ENCODE results near the gene RYR2. TPM values are rescaled to one million over a fixed set of nuclear protein-coding genes. Genes with fewer than 3 reads are reported as not detected.
A peak's percentile ranks its signal among the peaks of the same experiment; 100 is the strongest.

RYR2 gene
- total RNA-seq, 1 experiment from 2014 or later, result 4.7 TPM

DNA sequence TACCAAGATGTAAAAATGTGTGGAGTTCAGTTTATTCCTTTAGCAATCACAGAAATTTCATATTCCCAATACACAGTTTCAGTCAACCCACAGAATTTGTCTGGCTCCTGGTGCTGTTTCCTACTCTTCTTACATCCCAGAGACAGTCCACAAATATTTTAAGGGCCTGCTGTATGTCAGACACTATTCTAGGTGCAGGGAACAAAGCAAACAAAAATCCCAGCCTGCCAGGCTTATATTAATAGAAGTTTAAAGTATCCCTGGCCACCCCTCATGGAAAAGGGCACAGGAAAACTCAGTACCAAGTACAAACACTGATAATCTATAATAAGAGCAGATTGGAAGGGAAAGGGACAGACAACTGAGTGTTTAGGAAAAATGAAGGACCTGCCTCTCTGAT, 653.9 kb downstream of the RYR2 start:
- DNase-seq (ENCODE audit: extremely low read depth, low read depth), result no peak

DNA sequence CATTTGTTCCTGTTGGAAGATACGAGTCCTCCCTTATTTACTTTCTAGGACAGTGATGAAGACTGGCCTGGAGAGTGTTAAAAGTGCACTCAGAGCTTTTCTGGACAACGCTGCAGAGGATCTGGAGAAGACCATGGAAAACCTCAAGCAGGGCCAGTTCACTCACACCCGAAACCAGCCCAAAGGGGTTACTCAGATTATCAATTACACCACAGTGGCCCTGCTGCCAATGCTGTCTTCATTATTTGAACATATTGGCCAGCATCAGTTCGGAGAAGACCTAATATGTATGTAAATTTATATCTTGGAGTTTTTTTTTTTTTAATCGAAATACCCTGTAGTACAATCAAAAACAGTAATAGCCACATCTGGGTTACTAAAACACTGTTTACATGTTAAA, 658.2 kb downstream of the RYR2 start:
- DNase-seq (ENCODE audit: extremely low read depth, low read depth), result no peak

DNA sequence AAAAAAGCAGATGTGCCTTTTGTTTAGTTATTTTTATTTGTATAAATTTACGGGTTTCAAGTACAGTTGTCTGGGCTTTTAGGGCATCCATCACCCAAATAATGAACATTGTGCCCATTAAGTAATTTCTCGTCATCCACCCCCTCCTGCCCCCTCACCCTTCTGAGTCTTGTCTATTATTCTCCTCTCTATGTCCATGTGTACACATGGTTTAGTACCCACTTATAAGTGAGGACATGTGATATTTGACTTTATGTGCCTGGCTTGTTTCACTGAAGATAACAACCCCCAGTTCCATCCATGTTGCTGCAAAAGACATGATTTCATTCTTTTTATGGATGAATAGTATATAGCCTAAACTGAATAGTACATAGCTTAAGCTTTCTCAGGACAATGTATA, 659.5 kb downstream of the RYR2 start:
- DNase-seq (ENCODE audit: extremely low read depth, low read depth), result no peak

DNA sequence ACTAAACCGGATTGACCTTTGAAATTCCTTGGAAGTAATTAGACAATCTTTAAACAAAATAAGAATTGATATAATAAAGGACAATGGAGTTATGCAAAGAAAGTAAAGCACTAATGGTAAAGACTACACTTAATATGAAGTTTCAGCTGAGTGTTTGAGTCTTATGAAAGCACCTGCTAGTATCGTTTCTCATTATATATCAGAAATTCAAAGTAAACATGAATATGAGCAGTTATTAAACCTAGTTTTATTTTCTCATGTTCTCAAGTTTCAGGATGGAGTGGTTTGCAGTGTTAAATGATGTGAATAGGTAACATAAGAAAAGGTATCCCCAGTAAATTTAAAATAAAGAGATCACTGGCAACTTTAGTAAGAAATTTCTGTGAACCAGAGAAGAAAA, 660.2 kb downstream of the RYR2 start:
- no peak for DNase-seq (ENCODE audit: extremely low read depth, low read depth)

DNA sequence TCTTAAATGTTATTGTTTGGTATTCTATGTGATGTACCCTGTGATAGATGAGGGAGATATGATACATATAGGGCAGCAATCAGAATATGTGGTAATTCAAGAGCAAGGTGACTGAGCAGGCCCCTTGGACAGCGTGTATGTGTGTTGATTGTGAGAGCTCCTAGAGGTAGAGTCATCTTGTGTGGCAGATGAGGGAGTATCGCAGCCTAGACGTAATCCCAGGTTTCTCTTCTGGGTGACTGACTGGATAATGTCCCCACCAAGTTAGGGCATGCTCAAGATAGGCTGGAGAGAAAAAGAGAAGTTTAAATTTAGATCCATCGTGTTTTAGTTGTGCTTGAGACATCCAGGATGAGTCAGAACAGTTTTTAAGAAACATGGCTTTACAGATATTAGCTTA, 663.5 kb downstream of the RYR2 start:
- no peak for DNase-seq (ENCODE audit: extremely low read depth, low read depth)

DNA sequence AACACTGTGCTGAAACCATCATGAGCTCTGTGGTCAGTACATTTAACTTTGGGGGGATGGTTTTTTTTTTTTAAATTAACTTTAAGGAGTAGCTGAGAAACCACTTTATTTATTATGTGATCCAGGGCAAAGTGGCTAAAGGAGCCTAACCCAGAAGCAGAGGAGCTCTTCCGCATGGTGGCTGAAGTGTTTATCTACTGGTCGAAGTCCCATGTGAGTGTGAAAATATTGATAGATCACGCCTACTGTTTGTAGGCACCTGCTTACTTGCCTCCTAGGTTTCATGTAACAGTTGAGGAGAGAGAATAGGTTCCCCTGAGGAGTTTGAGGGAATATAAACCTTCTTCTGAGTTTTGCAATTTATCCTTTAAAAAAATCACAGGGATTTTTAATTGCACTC, 667.4 kb downstream of the RYR2 start:
- no peak for DNase-seq (ENCODE audit: extremely low read depth, low read depth)

DNA sequence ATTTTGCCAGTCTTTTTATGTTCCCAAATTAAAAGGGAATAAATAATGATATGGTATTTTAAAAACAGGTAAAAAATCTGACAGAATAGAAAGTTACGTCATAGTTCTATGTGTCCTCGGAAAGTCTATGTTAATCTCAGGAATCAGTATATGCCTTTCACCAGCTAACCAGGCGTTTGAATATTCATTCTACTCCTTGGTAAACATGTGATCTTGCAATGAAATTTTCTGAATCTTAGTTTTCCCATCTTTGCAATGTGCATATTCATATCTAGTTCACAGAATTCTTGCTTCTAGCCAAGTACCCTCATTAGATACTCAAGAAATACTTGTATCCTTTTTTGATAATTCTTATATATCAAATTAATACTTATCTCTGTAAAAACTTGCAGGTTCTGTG, 669.3 kb downstream of the RYR2 start:
- DNase-seq (ENCODE audit: extremely low read depth, low read depth), result no peak

DNA sequence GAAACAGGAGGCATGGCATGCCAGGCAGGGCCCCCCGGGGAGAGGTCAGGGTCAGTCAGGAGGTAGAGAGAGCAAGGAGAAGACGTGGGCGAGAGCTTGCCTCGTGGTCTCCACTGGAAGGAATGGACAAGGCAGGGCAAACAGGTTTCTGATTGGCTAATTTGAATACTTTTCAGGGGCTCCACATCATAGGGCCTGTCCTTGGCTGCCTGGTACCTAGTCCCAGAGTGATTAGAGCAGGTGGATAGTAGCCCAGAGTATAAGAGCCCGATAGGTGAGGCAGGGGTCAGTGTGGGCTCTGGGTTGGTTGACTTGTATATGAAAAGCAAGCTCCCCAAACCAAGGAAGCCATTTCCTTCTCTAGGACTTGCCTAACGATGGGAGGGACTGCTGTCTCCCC, 670.1 kb downstream of the RYR2 start:
- DNase-seq (ENCODE audit: extremely low read depth, low read depth), result no peak

DNA sequence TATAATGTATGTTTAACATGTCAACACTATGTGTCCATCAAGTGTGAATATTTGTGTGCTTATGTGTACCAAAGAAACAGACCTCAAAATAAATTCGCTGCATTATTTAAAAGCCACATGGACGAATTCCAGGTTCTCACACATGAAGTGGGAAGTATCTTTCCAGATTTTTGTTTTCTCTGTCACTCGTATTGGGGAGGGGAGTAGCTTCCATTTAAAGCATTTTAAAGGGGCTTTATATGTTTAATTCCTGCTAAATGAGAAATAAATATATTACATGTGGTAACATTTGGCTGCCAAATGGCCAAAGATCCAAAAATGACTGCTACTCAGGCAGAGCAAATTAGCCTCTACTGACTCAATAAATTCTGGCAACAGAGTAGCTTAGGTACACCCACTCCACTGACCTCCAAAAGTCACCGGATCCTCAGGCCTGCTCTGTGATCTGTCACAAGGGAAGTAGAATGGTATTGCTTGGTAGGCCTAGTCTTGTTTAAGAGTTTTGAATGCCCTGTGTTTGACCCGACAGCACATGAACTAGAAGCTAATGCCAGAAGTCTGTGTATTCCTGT, 670.7 kb downstream of the RYR2 start:
- no peak for DNase-seq (ENCODE audit: extremely low read depth, low read depth)

DNA sequence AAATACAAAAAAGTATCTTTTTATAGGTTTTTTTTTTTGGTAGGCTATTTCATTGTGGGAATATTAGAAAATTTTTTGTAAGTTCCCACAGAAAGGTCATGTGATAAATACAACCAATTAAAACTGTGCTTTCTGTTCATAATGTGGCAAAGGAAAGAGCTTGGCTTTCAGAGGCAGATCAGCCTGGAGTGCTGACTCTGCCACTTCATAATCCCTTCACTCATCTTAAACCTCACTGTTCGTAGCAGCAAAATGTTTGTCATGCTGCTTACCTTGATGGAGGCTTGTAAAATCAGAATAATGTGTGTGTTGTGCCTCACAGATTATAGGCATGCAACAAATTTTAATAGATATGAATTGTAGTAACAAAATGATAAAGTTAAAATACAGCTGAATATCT, 671.9 kb downstream of the RYR2 start:
- DNase-seq (ENCODE audit: extremely low read depth, low read depth), result no peak

DNA sequence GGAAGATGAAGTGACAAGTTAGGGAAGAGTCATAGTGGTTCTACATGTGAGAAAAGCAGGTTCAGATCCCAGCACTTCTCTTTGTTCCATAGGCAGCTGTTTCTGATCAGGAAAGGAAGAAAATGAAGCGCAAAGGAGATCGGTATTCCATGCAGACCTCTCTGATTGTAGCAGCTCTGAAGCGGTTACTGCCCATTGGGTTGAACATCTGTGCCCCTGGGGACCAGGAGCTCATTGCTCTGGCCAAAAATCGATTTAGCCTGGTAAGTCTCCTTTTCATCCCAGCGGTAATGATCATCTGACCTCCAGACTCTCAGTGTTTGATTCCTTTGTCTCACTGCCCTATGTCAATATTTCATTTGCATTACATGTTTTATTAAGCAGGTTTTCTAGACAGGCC, 675.1 kb downstream of the RYR2 start:
- no peak for DNase-seq (ENCODE audit: extremely low read depth, low read depth)

DNA sequence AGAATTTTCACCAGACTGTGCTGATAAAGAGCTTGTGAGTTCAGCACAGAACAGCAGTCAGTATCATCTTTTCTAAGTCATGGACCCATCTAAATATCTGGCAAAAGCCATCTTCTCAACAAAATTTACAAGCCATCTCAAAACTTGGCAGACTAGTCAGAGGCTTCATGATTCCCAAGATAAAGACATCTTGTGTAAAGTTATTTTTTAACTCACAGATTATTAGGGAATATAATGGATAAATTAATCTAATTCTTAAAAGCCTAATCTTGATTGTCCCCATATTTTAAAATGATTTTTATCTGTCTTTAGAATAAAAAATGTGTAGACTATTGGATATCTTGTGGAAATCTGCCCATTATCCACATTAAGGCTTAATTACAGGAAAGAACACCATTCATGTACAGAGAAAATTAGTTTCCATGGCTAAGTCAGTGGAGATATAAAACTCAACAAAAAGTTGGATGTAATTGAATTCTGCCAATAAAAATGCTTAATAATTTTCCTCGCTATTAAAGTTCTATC, 688.9 kb downstream of the RYR2 start:
- DNase-seq (ENCODE audit: extremely low read depth, low read depth), result no peak

DNA sequence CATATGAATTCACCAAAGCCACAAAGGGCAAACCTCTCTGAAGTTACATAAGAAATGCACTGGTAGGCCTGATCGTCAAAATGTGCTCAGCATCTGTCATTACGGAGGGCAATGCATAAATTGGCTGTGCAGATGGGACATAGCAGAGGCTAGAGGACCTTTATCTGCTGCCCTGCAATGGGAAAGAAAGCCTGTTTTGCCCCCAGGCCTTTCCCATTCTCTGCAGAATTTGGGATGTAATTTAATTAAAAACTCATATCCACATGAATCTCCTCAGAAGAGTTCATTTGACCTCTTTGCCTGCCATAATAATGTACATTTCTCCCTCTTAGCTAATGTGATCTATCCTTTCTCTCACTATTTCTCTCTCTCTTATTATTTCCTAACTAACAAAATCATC, 690.7 kb downstream of the RYR2 start:
- no peak for DNase-seq (ENCODE audit: extremely low read depth, low read depth)

DNA sequence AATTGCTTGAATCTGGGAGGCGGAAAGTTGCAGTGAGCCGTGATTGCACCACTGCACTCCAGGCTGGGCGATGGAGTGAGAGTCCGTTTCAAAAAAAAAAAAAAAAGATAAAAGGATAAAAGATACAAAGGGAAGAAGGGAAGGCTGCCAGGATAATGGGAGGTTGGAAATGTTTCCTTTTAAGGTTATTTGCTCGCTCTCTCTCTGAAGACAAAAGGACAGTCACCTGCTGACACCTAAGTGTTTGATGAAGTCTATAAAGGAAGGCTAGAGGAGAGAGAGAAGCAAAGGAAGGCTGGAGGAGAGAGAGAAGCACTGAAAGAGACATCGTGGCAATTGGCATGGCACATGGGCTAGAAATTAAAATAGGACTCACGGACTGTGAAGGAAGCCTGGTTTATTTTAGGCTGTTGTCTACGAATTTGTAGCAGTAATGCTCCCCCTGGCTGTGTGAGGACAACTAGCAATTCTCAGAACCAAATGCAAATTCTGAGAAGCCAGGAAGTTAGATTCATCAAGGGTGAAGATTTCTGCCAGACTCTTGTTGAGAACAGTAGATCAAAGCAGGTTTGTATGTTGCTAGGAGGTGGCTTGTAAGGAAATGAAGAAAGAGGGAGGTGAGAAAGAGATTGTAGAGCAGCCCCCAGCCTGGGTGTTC, 694.5 kb downstream of the RYR2 start:
- DNase-seq (ENCODE audit: extremely low read depth, low read depth), result peak; percentile 13

DNA sequence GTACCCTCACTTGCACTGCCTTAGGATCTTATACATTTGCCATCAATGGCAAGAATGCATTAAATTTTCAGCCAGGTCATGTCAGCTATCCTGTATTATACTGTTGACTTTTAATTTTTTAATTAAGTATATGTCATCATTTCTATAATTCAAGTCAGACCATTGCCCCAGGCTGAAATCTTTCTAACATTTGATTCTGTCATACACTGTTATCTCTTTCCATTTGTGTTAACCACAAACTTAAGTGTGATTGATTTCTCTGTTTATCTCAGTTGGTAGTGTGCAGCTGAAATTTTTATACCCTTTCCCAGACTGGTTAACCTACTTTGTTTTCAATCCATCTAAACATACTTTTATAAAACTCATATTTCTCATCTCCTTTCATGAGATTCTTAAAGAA, 695.5 kb downstream of the RYR2 start:
- no peak for DNase-seq (ENCODE audit: extremely low read depth, low read depth)

DNA sequence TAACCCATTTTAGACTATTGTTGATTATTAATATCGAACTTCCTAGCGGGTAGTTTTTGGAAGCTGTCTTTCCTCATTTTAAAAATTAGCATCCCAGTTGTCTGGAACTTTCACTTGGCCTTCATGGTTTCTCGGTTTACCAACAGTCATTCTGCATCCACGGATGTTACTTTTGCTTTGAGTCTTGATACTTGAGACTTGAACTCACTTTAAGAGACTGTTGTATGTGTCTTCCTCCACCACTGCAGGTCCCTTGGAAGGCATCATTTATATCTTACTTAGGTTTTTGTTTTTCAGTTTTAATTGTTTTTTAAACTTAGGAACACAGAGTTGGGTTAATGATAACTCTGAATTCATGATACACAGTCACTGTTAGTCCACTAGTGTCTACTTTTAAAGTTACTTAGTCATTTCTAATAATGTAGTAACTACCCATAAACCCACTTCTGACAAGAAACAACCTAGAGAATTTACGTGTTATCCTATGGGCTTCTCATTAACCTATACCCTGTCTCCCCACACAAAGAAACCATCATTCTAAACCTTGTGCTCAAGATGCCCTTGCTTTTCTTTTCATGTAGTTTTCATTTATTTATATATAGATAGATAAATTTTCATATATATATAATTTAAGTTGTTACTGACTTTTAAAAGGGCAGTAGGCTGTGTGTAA, 696.1 kb downstream of the RYR2 start:
- no peak for DNase-seq (ENCODE audit: extremely low read depth, low read depth)

DNA sequence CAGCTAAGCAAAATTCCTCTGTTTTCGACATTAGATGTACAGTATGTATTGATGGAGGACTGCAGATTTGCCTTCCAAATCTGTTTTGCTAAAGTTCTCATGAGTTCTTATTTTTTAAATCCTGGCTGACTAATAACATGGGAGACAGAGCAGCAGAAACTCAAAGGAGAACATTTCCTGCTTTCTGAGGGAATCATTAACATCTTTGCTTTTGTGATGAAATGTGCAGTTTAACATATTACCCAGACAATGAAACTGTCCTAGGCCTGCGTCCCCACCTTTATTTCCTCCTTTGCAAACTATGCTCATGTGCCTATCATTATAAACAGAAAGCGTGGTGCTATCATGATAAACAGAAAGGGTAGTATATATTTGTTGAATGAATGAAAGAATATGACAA, 698.9 kb downstream of the RYR2 start:
- no peak for DNase-seq (ENCODE audit: extremely low read depth, low read depth)

DNA sequence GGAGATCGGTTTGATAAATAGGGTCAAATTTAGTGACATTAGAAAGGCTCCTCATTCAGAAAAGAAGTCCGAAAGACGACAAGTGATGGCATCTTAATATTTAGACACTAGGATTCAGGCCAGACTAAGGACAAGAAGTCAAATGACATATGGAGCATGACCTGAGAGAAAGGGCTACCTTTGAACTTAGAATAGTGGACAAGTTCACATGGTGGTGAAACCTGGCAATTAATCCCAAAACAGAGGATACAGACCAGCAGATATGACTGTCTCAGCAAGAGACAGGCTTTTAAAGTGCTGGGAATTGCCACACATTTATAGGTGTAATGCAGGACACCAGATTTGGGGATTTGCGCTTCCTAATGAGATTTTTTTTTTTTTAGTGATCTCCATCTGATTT, 703.6 kb downstream of the RYR2 start:
- no peak for DNase-seq (ENCODE audit: extremely low read depth, low read depth)

DNA sequence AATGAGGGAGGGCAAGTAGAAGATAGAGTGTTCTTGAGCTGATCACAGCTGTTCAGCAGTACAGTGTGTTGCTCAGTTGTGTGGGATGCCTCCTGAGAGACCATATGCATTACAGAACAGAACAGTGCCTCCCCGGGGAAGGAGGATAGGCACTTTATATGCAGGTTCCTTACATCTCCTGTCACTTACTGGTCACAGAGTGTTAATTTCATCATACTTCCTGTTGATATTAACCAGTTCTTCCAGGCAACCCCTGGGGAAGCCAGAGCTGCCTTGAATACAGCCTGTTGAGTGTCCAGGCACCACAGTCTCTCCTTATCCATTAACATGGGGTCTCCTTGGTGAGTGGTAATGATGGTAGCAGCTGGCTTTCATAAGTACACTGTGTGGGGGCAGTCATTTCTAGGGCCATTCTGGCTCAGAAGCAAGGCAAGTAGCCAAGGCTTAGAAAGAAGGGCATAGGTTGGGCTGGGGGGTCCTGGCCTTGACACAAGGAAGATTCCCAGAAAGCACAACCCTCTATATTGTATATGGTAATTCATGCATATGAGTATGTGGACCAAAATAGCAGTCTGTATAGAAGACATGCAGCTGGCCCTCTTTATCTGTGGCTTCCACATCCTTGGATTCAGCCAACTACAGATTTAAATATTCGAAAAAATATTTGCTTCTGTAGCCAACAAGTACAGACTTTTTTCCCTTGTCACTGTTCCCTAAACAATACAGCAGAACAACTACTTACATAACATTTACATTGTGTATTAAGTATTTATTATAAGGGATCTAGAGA, 706.4 kb downstream of the RYR2 start:
- no peak for DNase-seq (ENCODE audit: extremely low read depth, low read depth)

DNA sequence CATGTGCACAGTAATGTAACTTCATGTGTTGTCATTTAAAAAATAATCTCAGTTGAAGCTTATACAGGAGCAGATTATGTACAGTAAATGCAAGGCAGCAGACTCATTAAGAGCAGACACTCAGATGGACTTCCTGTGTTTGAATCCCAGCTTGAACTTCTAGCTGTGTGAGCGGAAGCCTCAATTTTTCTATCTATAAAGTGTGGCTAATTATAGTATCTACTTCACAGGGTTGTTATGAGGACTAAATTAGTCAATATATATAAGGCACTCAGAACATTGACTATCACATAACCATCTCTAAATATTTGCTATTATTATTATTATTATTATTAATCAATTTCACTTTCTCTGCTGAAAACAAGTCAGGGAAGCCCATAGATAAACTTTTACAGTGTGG, 707.1 kb downstream of the RYR2 start:
- DNase-seq (ENCODE audit: extremely low read depth, low read depth), result no peak

DNA sequence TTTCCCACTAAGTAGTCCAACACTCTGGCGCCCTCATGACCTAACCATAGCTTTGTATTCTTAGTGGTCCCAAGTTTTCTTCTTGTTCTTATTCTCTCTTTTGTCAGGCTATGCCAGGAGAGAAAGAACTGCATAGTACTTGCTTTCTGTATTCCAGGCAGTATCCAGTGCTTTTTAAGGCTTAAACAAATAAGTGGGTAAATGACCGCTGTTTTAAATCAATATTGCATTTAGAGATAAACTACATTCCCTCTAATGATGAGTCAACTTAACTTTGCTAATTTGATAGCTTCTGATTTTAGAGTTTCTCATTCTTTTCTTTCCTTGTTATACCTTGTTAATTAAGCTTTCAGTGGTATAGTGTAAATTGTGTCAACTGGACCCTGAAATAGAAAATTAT, 709.1 kb downstream of the RYR2 start:
- DNase-seq (ENCODE audit: extremely low read depth, low read depth), result no peak
